OCI-LY7 (cell line): ENCODE data around the gene DUOXA2.

Experiments
- CTCF ChIP-seq: fragments of 200-600 bp; sonication (generic); conservative IDR thresholded peaks from 2 replicates; pipeline ENCODE4 v1.5.1; 2014; ENCODE audit warnings: mild to moderate bottlenecking, antibody characterized with exemption, low read length, moderate library complexity, mixed read lengths
- EZH2phosphoT487 ChIP-seq: fragments of 200-600 bp; sonication (generic); IDR thresholded peaks from 2 replicates; pipeline ENCODE4 v1.6.1; 2018; ENCODE audit warnings: low read depth, borderline replicate concordance, mild to moderate bottlenecking, mixed run types, antibody characterized with exemption, low read length, moderate library complexity, mixed read lengths

- TF ChIP-seq CTCF, result no peak
- TF ChIP-seq EZH2phosphoT487, result no peak
Observed at GRCh38 chr15:45115312-45115820, 1.2 kb downstream of the DUOXA2 start.
